Adrenal gland (tissue), 5 donors: ENCODE data around the gene RBFOX1.

ENCODE experiments used
- CTCF ChIP-seq, 6 experiments: fragments of 450-650 bp in 4 of 6; fragments of 200-600 bp in 2 of 6; sonication (generic) in 1 of 6; IDR thresholded peaks; 1 replicate in 5 of 6; 2 replicates in 1 of 6; pipeline versions ENCODE4 v1.5.1 to v1.8.0; 2016 to 2021; ENCODE audit warnings: antibody characterized with exemption in 6 of 6, mild to moderate bottlenecking in 2 of 6, moderate library complexity in 1 of 6
- POLR2A ChIP-seq, 2 donors: fragments of 450-650 bp; IDR thresholded peaks; one replicate each; pipeline ENCODE4 v1.6.1; 2017; ENCODE audit warnings: antibody characterized with exemption in 2 of 2, mild to moderate bottlenecking in 2 of 2, moderate library complexity in 1 of 2
- donor health status: DM: no; HTN: no; CAD: no.

- TF ChIP-seq CTCF (IDR thresholded peaks at IDR 0.05) (no peak), POLR2A (IDR thresholded peaks at IDR 0.05) (no peak)
Observed at GRCh38 chr16:7374614-7375174, 42.0 kb downstream of the RBFOX1 start.
